HepG2 (cell line): ENCODE measurements around the gene C20orf96. TPM values are rescaled to one million over a fixed set of nuclear protein-coding genes. Genes with fewer than 3 reads are reported as not detected.

ENCODE experiments used
- ATF1 ChIP-seq: IDR thresholded peaks from 2 replicates; pipeline ENCODE4 v1.6.1; 2016; ENCODE audit warnings: mild to moderate bottlenecking, control low read depth
- CBFB ChIP-seq: sonication (generic); formaldehyde crosslinking; IDR thresholded peaks from 2 replicates; pipeline ENCODE4 v1.4.0; 2020; ENCODE audit warnings: missing genetic modification reagents
- EED ChIP-seq: sonication (generic); formaldehyde crosslinking; IDR thresholded peaks from 2 replicates; pipeline ENCODE4 v1.5.0; 2020; ENCODE audit warnings: mild to moderate bottlenecking, missing genetic modification reagents
- GABPB1 ChIP-seq: IDR thresholded peaks from 2 replicates; pipeline ENCODE4 v1.6.1; 2016; ENCODE audit warnings: mild to moderate bottlenecking, missing genetic modification reagents, moderate library complexity, missing compliant biosample characterization
- HNRNPL ChIP-seq: fragments of 200-400 bp; formaldehyde crosslinking; IDR thresholded peaks from 2 replicates; pipeline ENCODE4 v1.6.1; 2017; ENCODE audit warnings: mild to moderate bottlenecking, low read depth, low read length
- IKZF1 ChIP-seq: fragments of 450-650 bp; IDR thresholded peaks from 2 replicates; pipeline ENCODE4 v1.7.1; 2016
- MXD4 ChIP-seq: IDR thresholded peaks from 2 replicates; pipeline ENCODE4 v1.6.1; 2016; ENCODE audit warnings: mild to moderate bottlenecking, missing biosample characterization, missing genetic modification reagents
- NONO ChIP-seq, 2 experiments: fragments of 450-650 bp in 1 of 2; sonication (generic) in 1 of 2; formaldehyde crosslinking in 1 of 2; IDR thresholded peaks in 1 of 2; conservative IDR thresholded peaks in 1 of 2; 2 replicates each; pipeline versions ENCODE4 v1.6.1 to v1.8.0; 2017 to 2022; ENCODE audit warnings: mild to moderate bottlenecking in 1 of 2, missing genetic modification reagents in 1 of 2, moderate library complexity in 1 of 2
- SOX13 ChIP-seq, 3 experiments: fragments of 450-650 bp in 1 of 3; sonication (generic) in 1 of 3; formaldehyde crosslinking in 1 of 3; IDR thresholded peaks in 2 of 3; conservative IDR thresholded peaks in 1 of 3; 2 replicates each; pipeline versions ENCODE4 v1.5.0 to v1.6.1; 2016 to 2020; ENCODE audit warnings: antibody characterized with exemption in 1 of 3, mild to moderate bottlenecking in 1 of 3, missing compliant biosample characterization in 1 of 3, missing genetic modification reagents in 1 of 3, moderate library complexity in 1 of 3
- SP5 ChIP-seq: IDR thresholded peaks from 2 replicates; pipeline ENCODE4 v1.6.1; 2016; ENCODE audit warnings: low read depth, borderline replicate concordance
- TCF7 ChIP-seq: sonication (generic); IDR thresholded peaks from 2 replicates; pipeline ENCODE4 v1.6.1; 2016; ENCODE audit warnings: antibody characterized with exemption, low read depth
- TFDP1 ChIP-seq: IDR thresholded peaks from 2 replicates; pipeline ENCODE4 v1.6.1; 2016; ENCODE audit warnings: missing compliant biosample characterization, missing genetic modification reagents, borderline replicate concordance
- ZBTB8A ChIP-seq: sonication (generic); formaldehyde crosslinking; IDR thresholded peaks from 2 replicates; pipeline ENCODE4 v1.4.0; 2020; ENCODE audit warnings: mild to moderate bottlenecking, low read depth, missing genetic modification reagents, borderline replicate concordance
- ZFP82 ChIP-seq: sonication (generic); formaldehyde crosslinking; IDR thresholded peaks from 2 replicates; pipeline ENCODE4 v1.5.1; 2020; ENCODE audit warnings: mild to moderate bottlenecking, missing genetic modification reagents, borderline replicate concordance
- ZNF20 ChIP-seq: sonication (generic); formaldehyde crosslinking; IDR thresholded peaks from 2 replicates; pipeline ENCODE4 v1.4.0; 2020; ENCODE audit warnings: mild to moderate bottlenecking, moderate library complexity, missing genetic modification reagents
- ZNF460 ChIP-seq: sonication (generic); formaldehyde crosslinking; IDR thresholded peaks from 2 replicates; pipeline ENCODE4 v1.5.1; 2020; ENCODE audit warnings: missing genetic modification reagents, mild to moderate bottlenecking, borderline replicate concordance
- ZNF605 ChIP-seq: sonication (generic); formaldehyde crosslinking; IDR thresholded peaks from 2 replicates; pipeline ENCODE4 v1.8.0; 2022; ENCODE audit warnings: mild to moderate bottlenecking, missing genetic modification reagents
- ZNF703 ChIP-seq: sonication (generic); formaldehyde crosslinking; IDR thresholded peaks from 2 replicates; pipeline ENCODE4 v1.5.1; 2020; ENCODE audit warnings: missing genetic modification reagents, mild to moderate bottlenecking, moderate library complexity, borderline replicate concordance
- polyA plus RNA-seq, 8 experiments: library from polyadenylated mRNA; depleted of rRNA in 3 of 8; stranded (reverse) in 7 of 8; unstranded in 1 of 8; fragments of >200 nt; fragmentation: Illumina TruSeq in 4 of 8; extraction: Trizol in 4 of 8; gene quantifications; 2 replicates each; pipeline versions ENCODE4 v1.2.1 to v1.2.3, GENCODE V29; 2011 to 2016; ENCODE audit warnings: low read depth in 4 of 8, missing spikeins in 1 of 8, mixed read lengths in 1 of 8; ENCODE audit not compliant: insufficient read depth in 1 of 8
- total RNA-seq, 5 experiments: library from RNA; depleted of rRNA; stranded (reverse); fragments of >200 nt; fragmentation: Illumina TruSeq; extraction: Trizol; gene quantifications; 2 replicates each; pipeline ENCODE4 v1.2.3, GENCODE V29; 2016; ENCODE audit warnings: low read depth in 1 of 5
- TF ChIP-seq, protein P1 (sequence below): sonication (generic); formaldehyde crosslinking; IDR thresholded peaks from 2 replicates; pipeline ENCODE4 v1.8.1; 2023; ENCODE audit warnings: mild to moderate bottlenecking, missing genetic modification reagents
- TF ChIP-seq, protein P2 (sequence below): sonication (generic); formaldehyde crosslinking; IDR thresholded peaks from 2 replicates; pipeline ENCODE4 v1.4.0; 2020; ENCODE audit warnings: missing genetic modification reagents
- TF ChIP-seq, protein P3 (sequence below): sonication (generic); formaldehyde crosslinking; IDR thresholded peaks from 2 replicates; pipeline ENCODE4 v1.9.0; 2022; ENCODE audit warnings: missing genetic modification reagents, mild to moderate bottlenecking, borderline replicate concordance

The C20orf96 gene
- total and polyA plus RNA-seq, 2 of the 13 experiments (the other 11 are each of a cell fraction or from before 2014, with no cell fraction given): 3.8 to 20.6 TPM

DNA sequence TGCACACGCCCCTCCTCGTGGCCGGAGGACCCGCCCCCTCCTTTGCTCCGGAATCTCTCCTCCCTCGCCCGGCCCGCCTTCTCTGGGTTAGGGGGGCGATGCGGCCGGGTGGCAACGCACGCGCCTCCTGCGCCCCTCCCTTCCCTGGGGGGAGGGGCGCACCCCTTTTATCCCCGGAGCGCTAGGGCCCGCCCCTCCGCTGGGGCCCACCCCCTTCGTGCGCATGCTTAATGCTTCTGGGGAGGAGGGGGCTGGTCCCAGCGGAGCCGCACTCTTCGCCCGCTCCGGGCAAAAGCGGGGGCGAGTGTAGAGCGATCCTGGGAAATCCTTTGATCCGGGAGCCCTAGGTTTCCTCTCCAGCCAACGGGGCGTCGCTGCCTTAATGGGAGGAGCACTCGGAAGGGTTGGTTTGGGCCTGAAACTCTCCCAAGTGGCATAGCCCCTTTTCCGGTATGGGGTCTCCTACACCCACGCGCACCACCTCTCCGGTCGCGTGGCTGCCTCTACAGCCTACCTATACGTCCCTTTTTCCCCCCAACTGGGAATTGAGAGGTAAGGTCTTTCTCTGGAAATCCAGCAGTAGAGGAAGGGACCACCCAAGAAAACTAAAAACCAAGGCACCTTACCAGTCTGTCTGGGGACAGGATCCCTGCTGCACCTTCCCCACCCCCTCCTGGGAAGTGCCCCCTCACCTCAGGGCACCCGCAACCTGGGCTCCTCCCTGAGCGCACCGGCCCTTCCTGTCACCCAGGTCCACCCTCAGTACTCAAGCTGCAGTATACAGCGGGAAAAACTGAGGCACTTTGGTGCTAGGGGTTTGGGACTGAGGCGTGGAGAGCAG lies 36.9 kb upstream of the C20orf96 start (continued):
- TF ChIP-seq ZNF460 (CRISPR knock-in tag) (no peak), CBFB (CRISPR knock-in tag) (0 out of 2 replicates have a peak, but pooled peaks have one; percentile 22), HNRNPL (peak; percentile 86; the same call in 1 of the 2 replicates), SP5 (peak; percentile 88), ZNF20 (no peak), NONO (IDR thresholded peaks at IDR 0.05) (no peak), NONO (CRISPR knock-in tag; conservative IDR thresholded peaks at IDR 0.05) (peak; percentile 90), ZNF703 (CRISPR knock-in tag) (no peak; the same call in 1 of the 2 replicates), GABPB1 (peak; percentile 82), MXD4 (CRISPR knock-in tag) (peak; percentile 91), ZBTB8A (CRISPR knock-in tag) (no peak), TCF7 (peak; percentile 49; the same call in 1 of the 2 replicates), IKZF1 (no peak), ZNF605 (CRISPR knock-in tag) (peak; percentile 96), ATF1 (CRISPR knock-in tag) (peak; percentile 58), ZFP82 (CRISPR knock-in tag) (no peak; the same call in 1 of the 2 replicates), TFDP1 (CRISPR knock-in tag) (peak; percentile 85; the same call in 1 of the 2 replicates), SOX13 (IDR thresholded peaks at IDR 0.05) (peak; percentile 63), SOX13 (CRISPR knock-in tag; conservative IDR thresholded peaks at IDR 0.05 in 1 of 2, IDR thresholded peaks at IDR 0.05 in 1 of 2) (peak in 1 of 2 experiments; percentile 64; a peak in 2 of 4 replicates), EED (CRISPR knock-in tag) (no peak)
- TF ChIP-seq, protein P1, sequence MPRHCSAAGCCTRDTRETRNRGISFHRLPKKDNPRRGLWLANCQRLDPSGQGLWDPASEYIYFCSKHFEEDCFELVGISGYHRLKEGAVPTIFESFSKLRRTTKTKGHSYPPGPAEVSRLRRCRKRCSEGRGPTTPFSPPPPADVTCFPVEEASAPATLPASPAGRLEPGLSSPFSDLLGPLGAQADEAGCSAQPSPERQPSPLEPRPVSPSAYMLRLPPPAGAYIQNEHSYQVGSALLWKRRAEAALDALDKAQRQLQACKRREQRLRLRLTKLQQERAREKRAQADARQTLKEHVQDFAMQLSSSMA (CRISPR knock-in tag): 0 out of 2 replicates have a peak, but pooled peaks have one; percentile 9
- TF ChIP-seq, protein P2, sequence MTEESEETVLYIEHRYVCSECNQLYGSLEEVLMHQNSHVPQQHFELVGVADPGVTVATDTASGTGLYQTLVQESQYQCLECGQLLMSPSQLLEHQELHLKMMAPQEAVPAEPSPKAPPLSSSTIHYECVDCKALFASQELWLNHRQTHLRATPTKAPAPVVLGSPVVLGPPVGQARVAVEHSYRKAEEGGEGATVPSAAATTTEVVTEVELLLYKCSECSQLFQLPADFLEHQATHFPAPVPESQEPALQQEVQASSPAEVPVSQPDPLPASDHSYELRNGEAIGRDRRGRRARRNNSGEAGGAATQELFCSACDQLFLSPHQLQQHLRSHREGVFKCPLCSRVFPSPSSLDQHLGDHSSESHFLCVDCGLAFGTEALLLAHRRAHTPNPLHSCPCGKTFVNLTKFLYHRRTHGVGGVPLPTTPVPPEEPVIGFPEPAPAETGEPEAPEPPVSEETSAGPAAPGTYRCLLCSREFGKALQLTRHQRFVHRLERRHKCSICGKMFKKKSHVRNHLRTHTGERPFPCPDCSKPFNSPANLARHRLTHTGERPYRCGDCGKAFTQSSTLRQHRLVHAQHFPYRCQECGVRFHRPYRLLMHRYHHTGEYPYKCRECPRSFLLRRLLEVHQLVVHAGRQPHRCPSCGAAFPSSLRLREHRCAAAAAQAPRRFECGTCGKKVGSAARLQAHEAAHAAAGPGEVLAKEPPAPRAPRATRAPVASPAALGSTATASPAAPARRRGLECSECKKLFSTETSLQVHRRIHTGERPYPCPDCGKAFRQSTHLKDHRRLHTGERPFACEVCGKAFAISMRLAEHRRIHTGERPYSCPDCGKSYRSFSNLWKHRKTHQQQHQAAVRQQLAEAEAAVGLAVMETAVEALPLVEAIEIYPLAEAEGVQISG (CRISPR knock-in tag): no peak; the same call in 1 of the 2 replicates
- TF ChIP-seq, protein P3, sequence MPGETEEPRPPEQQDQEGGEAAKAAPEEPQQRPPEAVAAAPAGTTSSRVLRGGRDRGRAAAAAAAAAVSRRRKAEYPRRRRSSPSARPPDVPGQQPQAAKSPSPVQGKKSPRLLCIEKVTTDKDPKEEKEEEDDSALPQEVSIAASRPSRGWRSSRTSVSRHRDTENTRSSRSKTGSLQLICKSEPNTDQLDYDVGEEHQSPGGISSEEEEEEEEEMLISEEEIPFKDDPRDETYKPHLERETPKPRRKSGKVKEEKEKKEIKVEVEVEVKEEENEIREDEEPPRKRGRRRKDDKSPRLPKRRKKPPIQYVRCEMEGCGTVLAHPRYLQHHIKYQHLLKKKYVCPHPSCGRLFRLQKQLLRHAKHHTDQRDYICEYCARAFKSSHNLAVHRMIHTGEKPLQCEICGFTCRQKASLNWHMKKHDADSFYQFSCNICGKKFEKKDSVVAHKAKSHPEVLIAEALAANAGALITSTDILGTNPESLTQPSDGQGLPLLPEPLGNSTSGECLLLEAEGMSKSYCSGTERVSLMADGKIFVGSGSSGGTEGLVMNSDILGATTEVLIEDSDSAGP: peak; percentile 93
